ENCODE results near the gene MRPL55. TPM values are rescaled to one million over a fixed set of nuclear protein-coding genes. Genes with fewer than 3 reads are reported as not detected.

Gene MRPL55
- total RNA-seq, 2 donors from 2014 or later, result 43.5 to 48.9 TPM

Small RNAs within 50 kb of the gene (microRNA-seq; reads per million reads assigned to microRNA genes)
- gene MIR3620, result 1.2 to 2.7 reads per million in 2 donors

Other genes starting within 250 kb of the MRPL55 start
- gene WNT9A, start 161.4 kb downstream of the MRPL55 start, total RNA-seq, result 1 to 10 TPM in 1 of 2 donors, under 1 TPM in 1; 0.80 to 1.1 TPM
- not detected for gene WNT3A, start 102.3 kb downstream of the MRPL55 start, total RNA-seq
- gene ARF1, start 26.6 kb downstream of the MRPL55 start, total RNA-seq, result 100 to 1,000 TPM; 295 to 397 TPM
- gene C1orf35, start 6.0 kb downstream of the MRPL55 start, total RNA-seq, result 1 to 10 TPM; 7.7 to 8.0 TPM
- 100 to 1,000 TPM; 153 to 185 TPM for gene GUK1, start 31.0 kb upstream of the MRPL55 start, total RNA-seq
- 1 to 10 TPM; 2.2 to 2.3 TPM for gene GJC2, start 40.6 kb upstream of the MRPL55 start, total RNA-seq
- 10 to 100 TPM; 10.4 to 10.5 TPM for gene IBA57, start 56.5 kb upstream of the MRPL55 start, total RNA-seq
- gene OBSCN, start 98.7 kb upstream of the MRPL55 start, total RNA-seq, result 100 to 1,000 TPM; 194 to 201 TPM